GM19468 (cell line): Measurements from ENCODE around the gene LRIG1.

Source experiments
- ATAC-seq: cut with Tn5 transposase; IDR thresholded peaks from one replicate; pipeline ENCODE4 v1.9.1; 2021; ENCODE audit warnings: mild to moderate bottlenecking, moderate library complexity, moderate number of reproducible peaks; ENCODE audit not compliant: unreplicated experiment; ENCODE audit errors: extremely low read depth

The LRIG1 gene

DNA sequence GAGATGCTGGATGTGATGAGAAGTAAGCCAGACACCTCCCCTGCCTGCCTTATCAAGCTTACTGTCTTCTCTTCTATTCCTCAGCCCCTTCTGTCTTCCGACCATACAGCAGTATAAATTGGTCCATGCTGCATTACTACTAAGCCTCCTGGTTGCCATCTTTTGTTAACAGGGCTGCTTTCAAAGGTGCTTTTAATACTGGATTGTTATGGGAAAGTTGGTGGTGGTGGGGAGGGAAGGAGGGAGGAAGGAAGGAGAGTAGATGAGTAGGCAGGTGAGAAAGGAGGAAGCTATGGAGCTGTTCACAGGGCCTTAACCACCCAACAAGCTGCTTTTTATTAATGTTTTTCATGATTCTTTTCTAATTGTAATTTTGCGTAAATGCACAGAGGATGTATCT lies 165.2 kb downstream of the LRIG1 start:
- no peak for ATAC-seq
